Measurements from ENCODE around the gene SLC26A6.
A peak's percentile ranks its signal among the peaks of the same experiment; 100 is the strongest.

SLC26A6 gene

GRCh38 chr3:48601622-48601994 is 33.7 kb downstream of the SLC26A6 start:
- no peak for TF ChIP-seq EZH2 (IDR thresholded peaks at IDR 0.05)
- TF ChIP-seq POLR2AphosphoS5 (IDR thresholded peaks at IDR 0.05; ENCODE audit: borderline replicate concordance, low read depth, low read length) = no peak
- TF ChIP-seq FOXP2 (optimal IDR thresholded peaks at IDR 0.05; ENCODE audit: control extremely low read depth, extremely low read length, insufficient read depth) = no peak
- H3K4me3 ChIP-seq = no peak overlapping the region
- peaks cover 24% of the 10 kb centered on the region; the same call in 1 of the 2 replicates for H3K36me3 ChIP-seq (ENCODE audit: insufficient read depth, low read length)
- no peak overlapping the region for H3K9ac ChIP-seq (ENCODE audit: insufficient read length)
- no peak overlapping the region for H3K27ac ChIP-seq
- H3K9me3 ChIP-seq (ENCODE audit: low read depth, low read length) = no peaks in the 10 kb centered on the region
- DNase-seq (ENCODE audit: low read depth, low spot score) = no peak

GRCh38 chr3:48600711-48601621 is 34.3 kb downstream of the SLC26A6 start:
- no peaks in the 10 kb centered on the region for H3K9me3 ChIP-seq (ENCODE audit: low read depth, low read length)
- H3K27ac ChIP-seq = no peak overlapping the region
- DNase-seq (ENCODE audit: low read depth, low spot score) = no peak
- H3K36me3 ChIP-seq (ENCODE audit: insufficient read depth, low read length) = peaks cover 23% of the 10 kb centered on the region; the same call in 1 of the 2 replicates
- TF ChIP-seq EZH2 (IDR thresholded peaks at IDR 0.05) = no peak
- TF ChIP-seq FOXP2 (optimal IDR thresholded peaks at IDR 0.05; ENCODE audit: control extremely low read depth, extremely low read length, insufficient read depth) = no peak
- TF ChIP-seq POLR2AphosphoS5 (IDR thresholded peaks at IDR 0.05; ENCODE audit: borderline replicate concordance, low read depth, low read length) = no peak
- H3K4me3 ChIP-seq = no peak overlapping the region
- no peak overlapping the region for H3K9ac ChIP-seq (ENCODE audit: insufficient read length)

DNA sequence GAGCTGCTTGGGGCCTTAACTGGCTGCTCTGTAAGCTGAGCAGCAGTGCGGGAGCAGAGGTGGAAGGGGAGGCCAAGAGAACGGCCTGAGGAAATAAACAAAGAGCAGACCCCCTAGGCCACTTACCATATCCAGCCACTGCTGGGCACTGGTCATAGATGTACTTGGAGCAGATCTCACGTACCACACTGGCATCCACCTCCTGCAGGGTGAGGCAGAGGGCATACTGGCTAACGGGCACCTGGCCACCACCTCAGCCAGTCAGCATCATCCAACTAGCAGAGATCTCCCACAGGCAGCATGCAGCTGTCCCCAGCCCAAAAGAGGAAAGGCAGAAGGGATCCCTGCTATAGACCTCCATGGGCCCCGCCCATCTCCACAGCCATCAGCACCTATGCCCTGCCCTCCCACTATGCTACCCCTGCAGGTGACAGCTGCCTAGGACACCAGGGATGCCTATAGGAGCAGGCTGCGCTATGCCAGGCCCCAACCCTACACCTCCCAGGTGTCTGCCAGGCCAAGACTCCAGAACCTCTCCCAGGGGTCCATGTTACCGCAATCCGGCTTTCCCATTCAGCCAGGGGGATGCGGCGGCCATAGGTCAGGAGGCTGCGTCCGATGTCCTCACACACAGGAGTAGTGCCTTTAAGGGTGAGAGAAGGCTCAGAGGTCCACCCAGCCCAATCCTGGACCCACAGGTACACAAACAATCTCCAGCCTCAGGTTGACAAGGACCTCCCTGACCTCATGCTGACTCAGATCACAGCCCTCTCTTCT is 35.6 kb downstream of the SLC26A6 start:
- Histone ChIP-seq H3K9ac (ENCODE audit: insufficient read length) (no peak overlapping the region), H3K36me3 (ENCODE audit: insufficient read depth, low read length) (peaks cover 10% of the 10 kb centered on the region; the same call in 1 of the 2 replicates), H3K27ac (no peak overlapping the region), H3K9me3 (ENCODE audit: low read depth, low read length) (no peaks in the 10 kb centered on the region), H3K4me3 (no peak overlapping the region)
- TF ChIP-seq FOXP2 (optimal IDR thresholded peaks at IDR 0.05; ENCODE audit: control extremely low read depth, extremely low read length, insufficient read depth) = no peak
- no peak for TF ChIP-seq EZH2 (IDR thresholded peaks at IDR 0.05)
- TF ChIP-seq POLR2AphosphoS5 (IDR thresholded peaks at IDR 0.05; ENCODE audit: borderline replicate concordance, low read depth, low read length) = 0 out of 2 replicates have a peak, but pooled peaks have one; percentile 10
- DNase-seq (ENCODE audit: low read depth, low spot score) = no peak

DNA sequence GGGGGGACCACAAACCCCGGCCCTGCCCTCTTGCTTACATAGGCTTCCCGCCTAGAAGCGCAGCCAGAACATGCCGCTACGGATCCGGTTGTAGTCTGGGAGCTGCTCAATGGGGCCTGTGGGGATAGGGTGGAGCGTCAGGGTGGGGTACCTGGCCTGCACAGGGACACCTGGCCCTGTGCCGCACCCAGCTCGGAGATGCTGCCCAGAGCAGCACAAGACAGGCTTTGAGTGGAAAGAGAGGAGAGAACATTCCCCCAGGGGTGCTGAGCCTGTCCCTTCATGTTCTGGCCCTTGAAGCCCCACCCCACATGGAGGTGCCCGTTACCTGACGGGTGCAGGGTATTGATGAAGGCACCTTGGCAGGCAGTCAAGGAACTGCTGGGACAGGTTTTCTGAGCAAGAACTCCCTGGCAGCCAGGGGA is 36.2 kb downstream of the SLC26A6 start:
- TF ChIP-seq FOXP2 (optimal IDR thresholded peaks at IDR 0.05; ENCODE audit: control extremely low read depth, extremely low read length, insufficient read depth) = no peak
- TF ChIP-seq POLR2AphosphoS5 (IDR thresholded peaks at IDR 0.05; ENCODE audit: borderline replicate concordance, low read depth, low read length) = no peak
- TF ChIP-seq EZH2 (IDR thresholded peaks at IDR 0.05) = no peak
- H3K9ac ChIP-seq (ENCODE audit: insufficient read length) = no peak overlapping the region
- DNase-seq (ENCODE audit: low read depth, low spot score) = no peak
- no peaks in the 10 kb centered on the region for H3K9me3 ChIP-seq (ENCODE audit: low read depth, low read length)
- peak overlapping the region; percentile 71 for H3K27ac ChIP-seq
- H3K4me3 ChIP-seq = no peak overlapping the region
- peaks cover 4% of the 10 kb centered on the region; the same call in 1 of the 2 replicates for H3K36me3 ChIP-seq (ENCODE audit: insufficient read depth, low read length)

DNA sequence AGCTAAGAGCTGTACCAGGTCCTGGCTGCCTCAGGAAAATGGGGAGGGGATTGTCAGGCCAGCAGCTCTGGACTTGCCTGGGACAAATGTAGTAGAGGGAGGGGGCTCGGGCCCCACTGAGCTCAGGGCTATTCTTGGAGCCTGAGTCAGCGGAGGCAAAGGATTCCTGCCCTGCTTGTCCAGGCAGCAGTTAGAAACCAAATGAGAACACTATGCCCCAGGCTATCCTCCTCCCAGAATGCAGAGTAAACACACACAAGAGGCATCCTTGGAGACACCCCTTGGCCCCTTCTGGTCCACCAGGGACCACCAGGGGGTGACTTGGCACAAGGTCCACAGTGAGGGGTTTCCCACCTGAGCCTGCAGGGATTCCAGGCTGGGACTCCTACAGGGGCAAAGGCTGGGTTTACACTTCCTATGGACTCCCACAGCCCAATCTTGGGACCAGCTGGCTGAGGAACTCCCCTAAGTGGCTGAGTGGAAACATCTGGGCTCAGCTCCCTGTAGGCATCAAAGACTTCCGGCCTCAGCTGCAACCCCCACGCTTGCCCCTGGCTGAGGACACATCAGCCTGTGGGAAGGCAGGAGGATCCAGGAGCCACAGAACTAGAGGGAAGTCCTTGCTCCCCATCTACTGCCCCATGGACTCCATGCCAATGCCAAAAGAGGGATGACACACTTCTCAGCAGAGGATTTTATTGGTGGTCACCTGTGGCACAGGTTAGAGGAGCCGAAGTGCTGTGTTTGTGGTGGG is 36.8 kb downstream of the SLC26A6 start:
- peaks cover 4% of the 10 kb centered on the region; the same call in 1 of the 2 replicates for H3K36me3 ChIP-seq (ENCODE audit: insufficient read depth, low read length)

GRCh38 chr3:48597408-48597800 is 37.9 kb downstream of the SLC26A6 start:
- Histone ChIP-seq H3K9me3 (ENCODE audit: low read depth, low read length) (no peaks in the 10 kb centered on the region), H3K9ac (ENCODE audit: insufficient read length) (no peak overlapping the region), H3K36me3 (ENCODE audit: insufficient read depth, low read length) (peaks cover 4% of the 10 kb centered on the region; the same call in 1 of the 2 replicates), H3K4me3 (no peak overlapping the region), H3K27ac (no peak overlapping the region)
- no peak for DNase-seq (ENCODE audit: low read depth, low spot score)
- TF ChIP-seq FOXP2 (optimal IDR thresholded peaks at IDR 0.05; ENCODE audit: control extremely low read depth, extremely low read length, insufficient read depth) = no peak
- no peak for TF ChIP-seq EZH2 (IDR thresholded peaks at IDR 0.05)
- no peak for TF ChIP-seq POLR2AphosphoS5 (IDR thresholded peaks at IDR 0.05; ENCODE audit: borderline replicate concordance, low read depth, low read length)

More for the DNA sequence above, 36.8 kb downstream of the SLC26A6 start:
- Histone ChIP-seq H3K4me3 (peak overlapping the region; percentile 14; the same call in 1 of the 2 replicates), H3K27ac (peak overlapping the region; percentile 71), H3K9me3 (ENCODE audit: low read depth, low read length) (no peaks in the 10 kb centered on the region), H3K9ac (ENCODE audit: insufficient read length) (no peak overlapping the region)
- peak; percentile 24 for DNase-seq (ENCODE audit: low read depth, low spot score)
- no peak for TF ChIP-seq POLR2AphosphoS5 (IDR thresholded peaks at IDR 0.05; ENCODE audit: borderline replicate concordance, low read depth, low read length)
- TF ChIP-seq FOXP2 (optimal IDR thresholded peaks at IDR 0.05; ENCODE audit: control extremely low read depth, extremely low read length, insufficient read depth) = no peak
- TF ChIP-seq EZH2 (IDR thresholded peaks at IDR 0.05) = no peak

DNA sequence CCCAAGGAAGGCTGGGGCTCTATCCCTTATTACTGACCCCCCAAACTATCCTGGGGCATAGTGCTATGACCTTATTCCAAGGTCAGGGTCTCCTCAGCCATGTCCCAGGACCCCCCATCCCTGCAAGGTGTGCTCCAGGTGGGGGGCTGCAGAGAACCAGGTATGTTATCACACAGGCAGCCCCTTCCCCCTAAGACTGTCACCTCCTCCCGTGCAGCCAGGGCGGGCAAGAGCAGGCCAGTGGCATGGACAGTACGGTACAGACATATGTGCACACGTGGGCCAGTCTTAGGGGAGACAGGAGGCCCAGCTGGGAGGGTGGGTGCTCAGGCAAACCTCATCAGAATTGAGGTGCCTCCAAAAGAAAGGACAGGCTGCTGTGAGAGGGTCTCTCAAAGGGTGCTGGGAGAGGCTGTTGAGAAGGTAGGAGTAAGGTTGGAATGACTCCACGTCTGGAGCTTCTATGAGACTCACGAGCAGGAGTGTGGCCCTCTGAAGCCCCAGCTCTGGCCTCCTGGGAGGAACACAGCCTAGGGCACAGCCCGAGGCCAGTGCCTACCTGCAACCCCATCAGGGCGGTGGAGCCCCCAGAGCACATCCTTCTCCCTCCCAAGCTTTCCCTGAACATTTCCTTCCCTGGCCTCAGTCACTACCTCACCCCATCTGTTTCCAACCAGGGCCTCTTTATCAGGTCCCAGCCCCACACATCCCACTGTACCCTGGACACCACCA is 38.4 kb downstream of the SLC26A6 start:
- Histone ChIP-seq H3K27ac (no peak overlapping the region; the same call in 1 of the 2 replicates), H3K4me3 (no peak overlapping the region), H3K9ac (ENCODE audit: insufficient read length) (no peak overlapping the region), H3K36me3 (ENCODE audit: insufficient read depth, low read length) (peaks cover 4% of the 10 kb centered on the region; the same call in 1 of the 2 replicates), H3K9me3 (ENCODE audit: low read depth, low read length) (no peaks in the 10 kb centered on the region)
- TF ChIP-seq POLR2AphosphoS5 (IDR thresholded peaks at IDR 0.05; ENCODE audit: borderline replicate concordance, low read depth, low read length) (no peak), EZH2 (IDR thresholded peaks at IDR 0.05) (no peak), FOXP2 (optimal IDR thresholded peaks at IDR 0.05; ENCODE audit: control extremely low read depth, extremely low read length, insufficient read depth) (no peak)
- no peak for DNase-seq (ENCODE audit: low read depth, low spot score)
